K562 (cell line): ENCODE results near the gene SLC6A9. TPM values are rescaled to one million over a fixed set of nuclear protein-coding genes. Genes with fewer than 3 reads are reported as not detected.
A peak's percentile ranks its signal among the peaks of the same experiment; 100 is the strongest.

ENCODE experiments used
- CHCHD3 ChIP-seq: fragments of 250-450 bp; sonication (Bioruptor Pico); IDR thresholded peaks from 2 replicates; pipeline ENCODE4 v2.1.2; 2022; ENCODE audit warnings: mild to moderate bottlenecking
- ELF4 ChIP-seq: fragments of 450-650 bp; formaldehyde crosslinking; IDR thresholded peaks from 2 replicates; pipeline ENCODE4 v1.4.0; 2022; ENCODE audit warnings: missing genetic modification characterization
- ESRRB ChIP-seq: fragments of 250-450 bp; sonication (Bioruptor Pico); IDR thresholded peaks from 2 replicates; pipeline ENCODE4 v1.5.0; 2020; ENCODE audit warnings: mild to moderate bottlenecking, moderate library complexity, borderline replicate concordance
- FOXM1 ChIP-seq, 2 experiments: fragments of 450-650 bp in 1 of 2; sonication (generic) in 1 of 2; formaldehyde crosslinking in 1 of 2; IDR thresholded peaks; 2 replicates each; pipeline versions ENCODE4 v1.6.1 to v1.9.0; 2017 to 2022; ENCODE audit warnings: low read depth in 2 of 2, mild to moderate bottlenecking in 2 of 2, missing genetic modification reagents in 1 of 2, moderate library complexity in 1 of 2
- OTX1 ChIP-seq: fragments of 450-650 bp; formaldehyde crosslinking; IDR thresholded peaks from 2 replicates; pipeline ENCODE4 v1.4.0; 2022; ENCODE audit warnings: mild to moderate bottlenecking
- POLR3G ChIP-seq: IDR thresholded peaks from 2 replicates; pipeline ENCODE4 v1.6.1; 2011; ENCODE audit not compliant: insufficient read length, insufficient replicate concordance; ENCODE audit errors: extremely low read depth
- RBM17 ChIP-seq: fragments of 200-400 bp; formaldehyde crosslinking; IDR thresholded peaks from 2 replicates; pipeline ENCODE4 v1.6.1; 2017; ENCODE audit warnings: low read depth, mild to moderate bottlenecking, low read length, borderline replicate concordance
- SAFB2 ChIP-seq: fragments of 200-400 bp; formaldehyde crosslinking; IDR thresholded peaks from 2 replicates; pipeline ENCODE4 v1.6.1; 2018; ENCODE audit warnings: borderline replicate concordance, low read length, low read depth, moderate library complexity; ENCODE audit not compliant: severe bottlenecking
- U2AF1 ChIP-seq: fragments of 200-400 bp; formaldehyde crosslinking; optimal IDR thresholded peaks from 2 replicates; pipeline ENCODE3; 2017; ENCODE audit warnings: mild to moderate bottlenecking, low read depth, low read length, moderate library complexity
- ZNF124 ChIP-seq: sonication (generic); formaldehyde crosslinking; IDR thresholded peaks from 2 replicates; pipeline ENCODE4 v1.8.1; 2022; ENCODE audit warnings: missing genetic modification reagents
- ZNF212 ChIP-seq: fragments of 450-650 bp; formaldehyde crosslinking; IDR thresholded peaks from 2 replicates; pipeline ENCODE4 v1.4.0; 2020; ENCODE audit warnings: mild to moderate bottlenecking
- ZNF282 ChIP-seq: sonication (generic); formaldehyde crosslinking; IDR thresholded peaks from 2 replicates; pipeline ENCODE4 v1.8.1; 2023; ENCODE audit warnings: missing genetic modification reagents
- ZNF696 ChIP-seq: fragments of 250-450 bp; sonication (Bioruptor Pico); conservative IDR thresholded peaks from 2 replicates; pipeline ENCODE4 v1.4.0; 2020; ENCODE audit warnings: mild to moderate bottlenecking, moderate library complexity
- polyA plus RNA-seq, 8 experiments: library from polyadenylated mRNA; depleted of rRNA in 4 of 8; stranded (reverse) in 5 of 8; unstranded in 3 of 8; fragments of >200 nt; fragmentation: Nextera tagmentation in 2 of 8; fragmentation: Illumina TruSeq in 1 of 8; extraction: Ambion mirVana in 2 of 8; extraction: Trizol in 1 of 8; gene quantifications; 2 replicates each; pipeline versions ENCODE4 v1.2.1 to v1.2.3, GENCODE V29; 2011 to 2014; ENCODE audit warnings: inconsistent platforms in 1 of 8, missing spikeins in 1 of 8
- total RNA-seq, 7 experiments: library from RNA; depleted of rRNA in 6 of 7; stranded (reverse); fragments of >200 nt in 6 of 7; fragmentation: Illumina TruSeq in 2 of 7; extraction: Trizol in 2 of 7; gene quantifications; 2 replicates each; pipeline versions ENCODE4 v1.2.1 to v1.2.3, GENCODE V29; 2011 to 2021; ENCODE audit warnings: low replicate concordance in 1 of 7
- TF ChIP-seq, protein P1 (sequence below): fragments of 250-450 bp; sonication (Bioruptor Pico); IDR thresholded peaks from 2 replicates; pipeline ENCODE4 v1.8.0; 2022; ENCODE audit warnings: moderate library complexity, mild to moderate bottlenecking, inconsistent platforms
- TF ChIP-seq, protein P2 (sequence below): fragments of 450-650 bp; IDR thresholded peaks from 2 replicates; pipeline ENCODE4 v1.6.1; 2016; ENCODE audit warnings: low read depth
- TF ChIP-seq, protein P3 (sequence below), 3 experiments: IDR thresholded peaks in 2 of 3; conservative IDR thresholded peaks in 1 of 3; 2 replicates each; pipeline ENCODE4 v1.5.1; 2011 to 2012; ENCODE audit warnings: low read length in 3 of 3, mild to moderate bottlenecking in 3 of 3, control low read depth in 2 of 3, improper control_type of control experiment in 1 of 3, inconsistent platforms in 1 of 3, low read depth in 1 of 3, mixed read lengths in 1 of 3, moderate library complexity in 1 of 3; ENCODE audit not compliant: insufficient read depth in 2 of 3

SLC6A9 gene
- total and polyA plus RNA-seq, 9 of the 15 experiments (the other 6 are each of a cell fraction or from before 2014, with no cell fraction given), result 0.17 to 18.7 (median 2.9) TPM

DNA sequence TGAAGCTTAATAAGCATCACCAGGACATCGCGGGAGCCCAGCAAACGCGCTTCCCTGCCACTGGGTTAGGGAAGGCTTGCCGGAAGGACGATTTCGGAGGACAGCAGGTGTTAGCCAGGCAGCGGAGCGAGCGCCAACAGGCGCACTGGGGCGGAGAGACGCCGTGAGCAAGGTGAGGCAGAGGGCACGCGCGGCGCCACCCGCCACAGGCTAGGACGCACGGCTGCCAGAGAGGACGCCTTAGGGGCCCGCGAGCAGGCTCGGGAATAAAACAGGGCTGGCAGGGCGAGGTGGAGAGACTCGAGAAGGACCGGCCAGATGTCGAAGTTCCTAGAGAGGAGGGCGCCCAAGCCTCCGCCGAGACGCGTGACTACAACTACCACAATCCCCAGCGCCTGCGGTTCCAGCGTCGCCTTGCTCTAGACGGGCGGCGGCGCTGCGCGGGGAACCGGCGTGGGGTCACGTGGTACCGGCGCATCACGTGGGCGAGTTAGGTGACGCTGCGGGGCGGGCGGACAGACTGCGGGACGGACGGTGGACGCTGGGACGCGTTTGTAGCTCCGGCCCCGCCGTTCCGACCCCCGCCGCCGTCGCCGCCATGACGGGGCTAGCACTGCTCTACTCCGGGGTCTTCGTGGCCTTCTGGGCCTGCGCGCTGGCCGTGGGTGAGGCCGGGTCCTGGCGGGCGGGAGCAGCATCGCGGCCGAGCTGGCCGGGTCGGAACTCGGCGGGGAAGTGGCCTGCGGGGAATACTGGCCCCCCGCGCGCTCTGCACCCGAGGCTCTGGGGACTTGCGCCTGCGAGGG lies 56.6 kb downstream of the SLC6A9 start, which contains the start of gene ATP6V0B (continued):
- TF ChIP-seq ESRRB (CRISPR knock-in tag) (no peak), ZNF124 (CRISPR knock-in tag) (no peak), RBM17 (no peak), ELF4 (no peak; the same call in 1 of the 2 replicates), U2AF1 (peak; percentile 77), POLR3G (no peak), ZNF212 (CRISPR knock-in tag) (no peak), ZNF282 (CRISPR knock-in tag) (no peak; the same call in 1 of the 2 replicates), OTX1 (CRISPR knock-in tag) (peak; percentile 89), ZNF696 (no peak), SAFB2 (no peak), CHCHD3 (CRISPR knock-in tag) (no peak), FOXM1 (IDR thresholded peaks at IDR 0.05; ENCODE audit: low read depth) (no peak), FOXM1 (CRISPR knock-in tag; IDR thresholded peaks at IDR 0.05; ENCODE audit: low read depth) (peak; percentile 94)
- TF ChIP-seq, protein P1, sequence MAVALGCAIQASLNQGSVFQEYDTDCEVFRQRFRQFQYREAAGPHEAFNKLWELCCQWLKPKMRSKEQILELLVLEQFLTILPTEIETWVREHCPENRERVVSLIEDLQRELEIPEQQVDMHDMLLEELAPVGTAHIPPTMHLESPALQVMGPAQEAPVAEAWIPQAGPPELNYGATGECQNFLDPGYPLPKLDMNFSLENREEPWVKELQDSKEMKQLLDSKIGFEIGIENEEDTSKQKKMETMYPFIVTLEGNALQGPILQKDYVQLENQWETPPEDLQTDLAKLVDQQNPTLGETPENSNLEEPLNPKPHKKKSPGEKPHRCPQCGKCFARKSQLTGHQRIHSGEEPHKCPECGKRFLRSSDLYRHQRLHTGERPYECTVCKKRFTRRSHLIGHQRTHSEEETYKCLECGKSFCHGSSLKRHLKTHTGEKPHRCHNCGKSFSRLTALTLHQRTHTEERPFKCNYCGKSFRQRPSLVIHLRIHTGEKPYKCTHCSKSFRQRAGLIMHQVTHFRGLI (CRISPR knock-in tag), result no peak
- TF ChIP-seq, protein P2, sequence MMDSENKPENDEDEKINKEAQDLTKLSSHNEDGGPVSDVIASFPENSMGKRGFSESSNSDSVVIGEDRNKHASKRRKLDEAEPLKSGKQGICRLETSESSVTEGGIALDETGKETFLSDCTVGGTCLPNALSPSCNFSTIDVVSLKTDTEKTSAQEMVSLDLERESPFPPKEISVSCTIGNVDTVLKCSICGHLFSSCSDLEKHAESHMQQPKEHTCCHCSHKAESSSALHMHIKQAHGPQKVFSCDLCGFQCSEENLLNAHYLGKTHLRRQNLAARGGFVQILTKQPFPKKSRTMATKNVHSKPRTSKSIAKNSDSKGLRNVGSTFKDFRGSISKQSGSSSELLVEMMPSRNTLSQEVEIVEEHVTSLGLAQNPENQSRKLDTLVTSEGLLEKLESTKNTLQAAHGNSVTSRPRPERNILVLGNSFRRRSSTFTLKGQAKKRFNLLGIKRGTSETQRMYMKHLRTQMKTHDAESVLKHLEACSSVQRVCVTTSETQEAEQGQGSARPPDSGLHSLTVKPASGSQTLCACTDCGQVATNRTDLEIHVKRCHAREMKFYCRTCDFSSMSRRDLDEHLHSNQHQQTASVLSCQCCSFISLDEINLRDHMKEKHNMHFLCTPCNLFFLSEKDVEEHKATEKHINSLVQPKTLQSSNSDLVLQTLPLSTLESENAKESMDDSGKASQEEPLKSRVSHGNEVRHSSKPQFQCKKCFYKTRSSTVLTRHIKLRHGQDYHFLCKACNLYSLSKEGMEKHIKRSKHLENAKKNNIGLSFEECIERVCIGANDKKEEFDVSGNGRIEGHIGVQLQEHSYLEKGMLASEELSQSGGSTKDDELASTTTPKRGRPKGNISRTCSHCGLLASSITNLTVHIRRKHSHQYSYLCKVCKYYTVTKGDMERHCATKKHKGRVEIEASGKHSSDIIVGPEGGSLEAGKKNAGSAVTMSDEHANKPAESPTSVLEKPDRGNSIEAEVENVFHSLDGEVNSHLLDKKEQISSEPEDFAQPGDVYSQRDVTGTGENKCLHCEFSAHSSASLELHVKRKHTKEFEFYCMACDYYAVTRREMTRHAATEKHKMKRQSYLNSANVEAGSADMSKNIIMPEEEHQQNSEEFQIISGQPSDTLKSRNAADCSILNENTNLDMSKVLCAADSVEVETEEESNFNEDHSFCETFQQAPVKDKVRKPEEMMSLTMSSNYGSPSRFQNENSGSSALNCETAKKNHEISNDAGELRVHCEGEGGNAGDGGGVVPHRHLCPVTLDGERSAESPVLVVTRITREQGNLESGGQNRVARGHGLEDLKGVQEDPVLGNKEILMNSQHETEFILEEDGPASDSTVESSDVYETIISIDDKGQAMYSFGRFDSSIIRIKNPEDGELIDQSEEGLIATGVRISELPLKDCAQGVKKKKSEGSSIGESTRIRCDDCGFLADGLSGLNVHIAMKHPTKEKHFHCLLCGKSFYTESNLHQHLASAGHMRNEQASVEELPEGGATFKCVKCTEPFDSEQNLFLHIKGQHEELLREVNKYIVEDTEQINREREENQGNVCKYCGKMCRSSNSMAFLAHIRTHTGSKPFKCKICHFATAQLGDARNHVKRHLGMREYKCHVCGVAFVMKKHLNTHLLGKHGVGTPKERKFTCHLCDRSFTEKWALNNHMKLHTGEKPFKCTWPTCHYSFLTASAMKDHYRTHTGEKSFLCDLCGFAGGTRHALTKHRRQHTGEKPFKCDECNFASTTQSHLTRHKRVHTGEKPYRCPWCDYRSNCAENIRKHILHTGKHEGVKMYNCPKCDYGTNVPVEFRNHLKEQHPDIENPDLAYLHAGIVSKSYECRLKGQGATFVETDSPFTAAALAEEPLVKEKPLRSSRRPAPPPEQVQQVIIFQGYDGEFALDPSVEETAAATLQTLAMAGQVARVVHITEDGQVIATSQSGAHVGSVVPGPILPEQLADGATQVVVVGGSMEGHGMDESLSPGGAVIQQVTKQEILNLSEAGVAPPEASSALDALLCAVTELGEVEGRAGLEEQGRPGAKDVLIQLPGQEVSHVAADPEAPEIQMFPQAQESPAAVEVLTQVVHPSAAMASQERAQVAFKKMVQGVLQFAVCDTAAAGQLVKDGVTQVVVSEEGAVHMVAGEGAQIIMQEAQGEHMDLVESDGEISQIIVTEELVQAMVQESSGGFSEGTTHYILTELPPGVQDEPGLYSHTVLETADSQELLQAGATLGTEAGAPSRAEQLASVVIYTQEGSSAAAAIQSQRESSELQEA, result no peak
- TF ChIP-seq, protein P3, sequence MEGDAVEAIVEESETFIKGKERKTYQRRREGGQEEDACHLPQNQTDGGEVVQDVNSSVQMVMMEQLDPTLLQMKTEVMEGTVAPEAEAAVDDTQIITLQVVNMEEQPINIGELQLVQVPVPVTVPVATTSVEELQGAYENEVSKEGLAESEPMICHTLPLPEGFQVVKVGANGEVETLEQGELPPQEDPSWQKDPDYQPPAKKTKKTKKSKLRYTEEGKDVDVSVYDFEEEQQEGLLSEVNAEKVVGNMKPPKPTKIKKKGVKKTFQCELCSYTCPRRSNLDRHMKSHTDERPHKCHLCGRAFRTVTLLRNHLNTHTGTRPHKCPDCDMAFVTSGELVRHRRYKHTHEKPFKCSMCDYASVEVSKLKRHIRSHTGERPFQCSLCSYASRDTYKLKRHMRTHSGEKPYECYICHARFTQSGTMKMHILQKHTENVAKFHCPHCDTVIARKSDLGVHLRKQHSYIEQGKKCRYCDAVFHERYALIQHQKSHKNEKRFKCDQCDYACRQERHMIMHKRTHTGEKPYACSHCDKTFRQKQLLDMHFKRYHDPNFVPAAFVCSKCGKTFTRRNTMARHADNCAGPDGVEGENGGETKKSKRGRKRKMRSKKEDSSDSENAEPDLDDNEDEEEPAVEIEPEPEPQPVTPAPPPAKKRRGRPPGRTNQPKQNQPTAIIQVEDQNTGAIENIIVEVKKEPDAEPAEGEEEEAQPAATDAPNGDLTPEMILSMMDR (IDR thresholded peaks at IDR 0.05 in 2 of 3, conservative IDR thresholded peaks at IDR 0.05 in 1 of 3; ENCODE audit: insufficient read depth in 2 of 3, low read depth in 1 of 3, low read length in 3 of 3), result peak in 1 of 3 experiments; percentile 33; a peak in 2 of 6 replicates
